HG02981 (cell line): Measurements from ENCODE around the gene LTBP4.
"Not testable (repeated sequence)": the region's sequence is repeated elsewhere in the genome, so short reads cannot be mapped to it uniquely, and the experiment has no call there.

ENCODE experiments used
- ATAC-seq: cut with Tn5 transposase; IDR thresholded peaks from one replicate; pipeline ENCODE4 v1.9.1; 2021; ENCODE audit warnings: mild to moderate bottlenecking, moderate library complexity; ENCODE audit not compliant: unreplicated experiment

The LTBP4 gene

DNA sequence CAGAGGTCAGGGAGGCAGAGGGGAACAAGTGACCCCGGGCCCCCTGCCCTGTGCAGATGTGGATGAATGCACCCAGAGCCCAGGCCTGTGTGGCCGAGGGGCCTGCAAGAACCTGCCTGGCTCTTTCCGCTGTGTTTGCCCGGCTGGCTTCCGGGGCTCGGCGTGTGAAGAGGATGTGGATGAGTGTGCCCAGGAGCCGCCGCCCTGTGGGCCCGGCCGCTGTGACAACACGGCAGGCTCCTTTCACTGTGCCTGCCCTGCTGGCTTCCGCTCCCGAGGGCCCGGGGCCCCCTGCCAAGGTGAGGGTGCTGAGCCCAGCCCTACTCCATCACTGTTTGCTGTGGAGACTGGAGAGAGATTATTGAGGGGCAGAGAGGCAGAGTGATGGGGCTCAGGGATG is 9.9 kb downstream of the LTBP4 start:
- ATAC-seq, result no peak

DNA sequence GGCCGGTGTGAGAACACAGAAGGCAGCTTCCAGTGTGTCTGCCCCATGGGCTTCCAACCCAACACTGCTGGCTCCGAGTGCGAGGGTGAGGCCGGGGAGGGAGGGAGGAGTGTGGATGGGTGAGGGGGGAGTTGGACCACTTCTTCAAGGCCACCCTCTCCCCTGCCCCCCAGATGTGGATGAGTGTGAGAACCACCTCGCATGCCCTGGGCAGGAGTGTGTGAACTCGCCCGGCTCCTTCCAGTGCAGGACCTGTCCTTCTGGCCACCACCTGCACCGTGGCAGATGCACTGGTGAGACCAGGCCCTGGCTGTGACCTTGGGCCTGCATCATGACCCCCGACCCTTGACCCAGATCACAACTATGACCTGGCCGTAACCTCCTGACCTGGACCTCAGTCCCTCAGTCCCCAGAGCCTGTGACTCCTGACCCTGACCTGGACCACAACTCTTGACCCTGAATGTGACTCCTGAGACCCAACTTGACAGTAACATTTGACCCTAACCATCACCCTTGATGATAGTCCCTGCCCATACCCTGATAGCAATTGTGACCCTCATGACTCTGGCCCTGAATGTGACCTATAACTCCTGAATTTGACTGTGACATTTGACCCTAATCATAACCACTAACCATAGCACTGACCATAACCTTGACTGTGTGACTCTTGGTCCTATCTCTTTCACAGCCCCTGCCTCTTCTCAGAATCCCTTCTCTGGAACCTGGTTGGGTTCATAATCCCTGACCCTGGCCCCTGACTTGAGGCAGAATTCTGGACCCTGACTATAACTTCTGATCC is 10.9 kb downstream of the LTBP4 start:
- ATAC-seq, result no peak

DNA sequence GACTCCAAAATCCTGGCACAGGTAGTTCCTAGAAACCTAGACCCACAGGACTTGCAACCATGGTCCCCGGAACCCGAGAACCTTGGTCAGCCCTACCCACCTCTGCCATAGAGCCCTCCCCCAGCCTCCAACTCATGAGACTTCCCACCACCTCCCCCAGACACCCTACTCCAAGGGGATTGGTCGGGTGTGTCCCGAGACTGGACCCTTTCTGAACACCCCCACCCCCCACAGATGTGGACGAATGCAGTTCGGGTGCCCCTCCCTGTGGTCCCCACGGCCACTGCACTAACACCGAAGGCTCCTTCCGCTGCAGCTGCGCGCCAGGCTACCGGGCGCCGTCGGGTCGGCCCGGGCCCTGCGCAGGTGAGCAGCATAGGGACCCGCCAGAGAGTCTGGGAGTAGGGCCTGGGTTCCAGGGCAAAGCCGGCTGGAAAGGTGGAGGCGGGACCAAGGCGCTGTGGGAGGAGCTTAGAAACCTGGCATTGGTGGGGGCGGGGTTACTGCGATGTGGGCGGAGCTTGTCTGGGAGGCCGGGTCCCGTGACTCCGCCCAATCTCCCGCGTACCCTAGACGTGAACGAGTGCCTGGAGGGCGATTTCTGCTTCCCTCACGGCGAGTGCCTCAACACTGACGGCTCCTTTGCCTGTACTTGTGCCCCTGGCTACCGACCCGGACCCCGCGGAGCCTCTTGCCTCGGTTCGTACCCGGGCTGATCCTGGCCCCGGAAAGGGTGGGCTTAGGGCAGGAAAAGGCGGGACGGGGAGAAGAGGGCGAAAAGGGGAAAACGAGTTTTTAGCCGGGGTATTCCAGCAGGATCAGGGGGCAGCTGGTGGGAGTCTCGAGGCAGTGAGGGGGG is 11.9 kb downstream of the LTBP4 start:
- no peak for ATAC-seq

DNA sequence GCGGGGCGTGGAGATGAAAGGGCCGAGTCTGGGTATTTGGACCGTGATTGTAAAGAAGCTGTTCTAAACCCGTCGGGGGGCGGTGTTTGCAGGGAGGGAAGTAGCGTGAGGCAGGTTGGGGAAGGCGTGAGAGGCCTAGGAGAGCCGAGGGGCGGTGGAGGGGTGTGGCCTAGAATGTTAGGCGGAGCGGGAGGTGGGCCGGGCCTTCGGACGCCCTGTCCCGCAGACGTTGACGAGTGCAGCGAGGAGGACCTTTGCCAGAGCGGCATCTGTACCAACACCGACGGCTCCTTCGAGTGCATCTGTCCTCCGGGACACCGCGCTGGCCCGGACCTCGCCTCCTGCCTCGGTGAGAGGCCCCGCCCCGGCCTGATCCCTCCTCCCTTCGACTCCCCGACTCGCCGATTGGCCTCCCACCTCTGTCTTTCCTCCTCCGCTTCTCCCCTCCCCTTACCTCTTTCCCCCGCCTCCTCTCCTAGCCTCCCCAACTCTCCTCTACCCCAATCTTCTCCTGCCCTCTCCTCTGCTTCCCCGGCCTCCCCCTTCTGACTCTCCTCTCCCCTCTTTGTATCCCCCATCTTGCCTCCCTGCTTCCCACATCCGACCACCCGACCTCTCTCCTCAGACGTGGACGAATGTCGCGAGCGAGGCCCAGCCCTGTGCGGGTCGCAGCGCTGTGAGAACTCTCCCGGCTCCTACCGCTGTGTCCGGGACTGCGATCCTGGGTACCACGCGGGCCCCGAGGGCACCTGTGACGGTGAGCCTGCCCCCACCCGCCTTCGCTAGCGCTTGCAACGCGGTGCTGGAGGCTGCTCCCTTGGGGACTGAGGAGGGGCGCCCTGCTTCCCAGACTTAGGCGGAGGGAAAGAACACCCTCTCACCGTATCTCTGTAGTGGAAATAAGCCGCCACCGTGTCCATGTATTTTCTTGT is 12.8 kb downstream of the LTBP4 start:
- peak; percentile 43 for ATAC-seq

DNA sequence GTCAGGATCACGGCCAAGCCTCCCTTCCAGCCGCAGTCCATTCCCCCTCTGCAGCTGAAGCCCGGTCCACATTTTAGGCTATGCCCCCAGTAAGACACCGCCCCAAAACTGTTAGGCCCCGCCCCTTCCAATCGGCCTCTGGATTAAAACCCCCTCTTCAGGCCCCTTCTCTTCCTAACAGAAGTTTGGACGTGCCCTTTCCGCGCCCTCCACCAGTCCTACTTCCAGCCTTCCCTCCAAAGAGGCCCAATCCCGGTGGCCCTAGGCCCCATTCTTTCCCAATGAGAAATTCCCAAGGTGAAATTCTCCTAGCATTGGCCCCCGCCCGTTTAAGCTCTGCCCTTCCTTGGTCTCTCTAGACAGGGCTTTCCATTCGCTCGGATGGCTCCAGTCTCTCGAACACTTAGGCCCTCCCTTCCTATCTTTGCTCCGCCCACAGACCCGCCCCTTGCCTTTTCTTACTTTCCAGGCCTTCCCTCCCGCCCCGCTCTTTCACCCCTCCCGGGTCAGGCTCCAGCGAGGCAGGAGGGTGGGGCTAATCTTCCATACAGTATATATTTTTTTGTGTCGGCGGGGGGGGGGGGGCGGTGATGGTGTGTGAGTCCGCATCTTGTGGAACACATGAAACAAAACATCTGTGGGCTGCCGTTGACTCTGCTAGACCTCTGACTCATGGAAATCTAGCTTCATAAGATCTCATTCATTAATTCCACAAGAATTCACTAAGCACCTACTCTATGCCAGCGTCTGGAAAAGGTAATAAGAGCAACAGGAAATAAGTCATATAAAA is 13.6 kb downstream of the LTBP4 start:
- no peak for ATAC-seq

DNA sequence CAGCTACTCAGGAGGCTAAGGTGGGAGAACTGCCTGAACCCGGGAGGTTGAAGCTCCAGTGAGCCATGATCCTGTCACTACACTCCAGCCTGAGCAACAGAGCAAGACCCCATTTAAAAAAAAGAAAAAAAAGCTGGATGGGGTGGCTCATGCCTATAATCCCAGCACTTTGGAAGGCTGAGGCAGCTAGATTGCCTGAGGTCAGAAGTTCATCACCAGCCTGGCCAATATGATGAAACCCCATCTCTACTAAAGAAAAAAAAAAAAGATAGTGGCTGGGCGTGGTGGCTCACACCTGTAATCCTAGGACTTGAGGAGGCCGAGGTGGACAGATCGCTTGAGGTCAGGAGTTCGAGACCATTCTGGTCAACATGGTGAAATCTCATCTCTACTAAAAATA is 15.0 kb downstream of the LTBP4 start:
- ATAC-seq, result no peak

DNA sequence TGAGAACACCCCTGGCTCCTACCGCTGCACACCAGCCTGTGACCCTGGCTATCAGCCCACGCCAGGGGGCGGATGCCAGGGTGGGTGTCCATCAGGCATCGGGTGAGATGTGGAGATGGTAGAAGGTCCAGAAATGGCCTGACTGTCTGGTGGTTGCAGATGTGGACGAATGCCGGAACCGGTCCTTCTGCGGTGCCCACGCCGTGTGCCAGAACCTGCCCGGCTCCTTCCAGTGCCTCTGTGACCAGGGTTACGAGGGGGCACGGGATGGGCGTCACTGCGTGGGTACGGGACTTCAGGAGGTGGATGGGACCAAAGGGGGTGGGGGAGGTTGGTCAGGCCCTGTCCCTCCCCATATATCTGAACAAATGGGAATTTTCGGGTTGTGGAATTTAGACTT is 15.8 kb downstream of the LTBP4 start:
- no peak for ATAC-seq

DNA sequence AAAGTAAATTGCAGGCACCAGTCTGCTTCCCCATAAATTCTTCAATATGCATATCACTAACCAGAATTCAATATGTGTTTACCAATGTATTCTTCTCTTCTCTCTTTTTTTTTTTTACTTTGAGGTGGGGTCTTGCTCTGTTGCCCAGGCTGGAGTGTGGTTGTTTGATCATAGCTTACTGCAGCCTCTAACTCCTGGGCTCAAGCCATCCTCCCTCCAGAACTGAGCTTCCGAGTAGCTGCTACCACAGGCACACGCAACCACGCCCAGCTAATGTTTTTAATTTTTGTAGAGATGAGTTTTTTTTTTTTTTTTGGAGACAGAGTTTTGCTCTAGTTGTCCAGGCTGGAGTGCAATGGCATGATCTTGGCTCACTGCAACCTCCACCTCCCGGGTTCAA is 16.8 kb downstream of the LTBP4 start:
- no peak for ATAC-seq

DNA sequence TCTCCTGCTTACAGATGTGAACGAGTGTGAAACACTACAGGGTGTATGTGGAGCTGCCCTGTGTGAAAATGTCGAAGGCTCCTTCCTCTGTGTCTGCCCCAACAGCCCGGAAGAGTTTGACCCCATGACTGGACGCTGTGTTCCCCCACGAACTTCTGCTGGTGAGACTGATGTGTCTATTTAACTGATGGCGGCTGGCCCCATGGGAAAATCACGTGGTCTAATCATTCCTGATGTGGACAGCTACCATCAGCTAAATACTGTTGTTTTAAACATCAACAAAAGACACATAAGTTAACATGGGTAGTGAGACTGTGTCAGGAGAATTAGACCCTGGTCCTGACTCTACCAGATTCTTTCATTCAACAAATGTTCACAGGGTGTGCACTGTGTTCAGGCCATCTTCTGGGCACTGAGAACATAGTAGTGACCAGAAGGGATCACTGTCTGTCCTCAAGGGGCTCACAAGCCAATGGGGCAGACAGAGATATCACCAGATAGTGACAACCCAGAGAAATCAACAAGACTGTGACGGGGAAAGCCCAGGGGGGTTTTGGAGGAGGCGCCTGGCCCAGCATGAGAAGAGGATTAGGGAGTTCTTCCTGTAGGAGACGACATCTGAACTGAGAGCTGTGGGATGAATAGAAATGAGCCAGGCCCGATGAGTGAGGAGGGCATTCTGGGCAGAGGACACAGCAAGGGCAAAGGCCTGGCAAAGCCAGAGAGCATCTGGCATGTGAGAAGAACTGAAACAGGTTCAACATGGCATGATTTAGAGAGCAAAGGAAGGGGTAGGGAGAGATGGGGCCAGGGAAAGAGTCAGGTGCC is 18.4 kb downstream of the LTBP4 start:
- no peak for ATAC-seq

DNA sequence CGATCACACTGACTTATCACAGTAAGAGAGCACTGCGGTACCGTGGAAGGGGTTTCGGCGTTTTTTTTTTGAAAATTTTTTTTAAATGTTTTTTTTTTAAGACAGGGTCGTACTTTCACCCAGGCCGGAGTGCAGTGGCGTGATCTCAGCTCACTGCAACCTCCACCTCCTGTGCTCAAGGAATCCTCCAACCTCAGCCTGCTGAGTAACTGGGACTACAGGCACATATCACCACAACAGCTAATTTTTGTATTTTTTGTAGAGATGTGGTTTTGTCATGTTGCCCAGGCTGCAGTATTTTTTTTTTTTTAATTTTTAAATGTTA is 19.0 kb downstream of the LTBP4 start:
- ATAC-seq, result no peak

DNA sequence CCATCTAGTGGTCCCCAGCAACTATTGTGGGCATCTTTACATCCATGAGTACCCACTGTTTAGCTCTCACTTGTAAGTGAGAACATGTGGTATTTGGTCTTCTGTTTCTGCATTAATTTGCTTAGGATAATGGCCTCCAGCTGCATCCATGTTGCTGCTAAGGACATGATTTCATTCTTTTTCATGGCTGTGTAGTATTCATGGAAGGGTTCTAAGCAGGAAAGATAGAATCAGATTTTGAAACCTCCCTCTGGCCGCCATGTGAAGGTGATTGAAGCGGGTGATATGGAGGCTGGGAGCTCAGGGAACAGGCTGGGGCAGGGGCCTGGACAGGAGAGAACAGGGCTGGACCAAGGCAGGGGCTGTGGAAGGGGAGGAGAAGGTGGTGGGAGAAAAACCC is 20.1 kb downstream of the LTBP4 start:
- no peak for ATAC-seq

DNA sequence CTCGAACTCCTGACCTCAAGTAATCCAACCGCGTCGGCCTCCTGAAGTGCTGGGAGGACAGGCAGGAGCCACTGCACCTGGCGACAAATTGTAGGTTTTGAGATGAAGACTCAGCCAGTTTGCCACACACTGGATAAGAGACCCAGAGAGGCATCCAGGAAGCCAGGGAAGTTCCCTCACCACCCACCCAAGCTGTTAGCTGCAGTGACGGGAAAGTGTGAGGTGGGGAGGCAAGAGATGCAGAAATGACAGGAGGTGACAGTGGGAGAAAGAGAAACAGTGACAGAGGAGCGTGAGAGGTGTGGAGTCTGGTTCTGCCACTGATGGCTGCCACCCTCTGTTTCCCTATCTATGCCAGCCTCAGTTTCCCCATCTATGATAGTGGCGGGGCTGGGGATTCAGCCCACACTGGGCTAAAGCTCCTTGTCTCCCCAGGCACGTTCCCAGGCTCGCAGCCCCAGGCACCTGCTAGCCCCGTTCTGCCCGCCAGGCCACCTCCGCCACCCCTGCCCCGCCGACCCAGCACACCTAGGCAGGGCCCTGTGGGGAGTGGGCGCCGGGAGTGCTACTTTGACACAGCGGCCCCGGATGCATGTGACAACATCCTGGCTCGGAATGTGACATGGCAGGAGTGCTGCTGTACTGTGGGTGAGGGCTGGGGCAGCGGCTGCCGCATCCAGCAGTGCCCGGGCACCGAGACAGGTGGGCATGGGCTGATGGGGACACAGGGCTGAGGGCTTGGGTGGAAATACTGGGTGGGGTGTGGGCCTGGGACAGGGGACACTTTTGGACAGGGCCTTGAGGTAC is 21.0 kb downstream of the LTBP4 start:
- ATAC-seq, result no peak

DNA sequence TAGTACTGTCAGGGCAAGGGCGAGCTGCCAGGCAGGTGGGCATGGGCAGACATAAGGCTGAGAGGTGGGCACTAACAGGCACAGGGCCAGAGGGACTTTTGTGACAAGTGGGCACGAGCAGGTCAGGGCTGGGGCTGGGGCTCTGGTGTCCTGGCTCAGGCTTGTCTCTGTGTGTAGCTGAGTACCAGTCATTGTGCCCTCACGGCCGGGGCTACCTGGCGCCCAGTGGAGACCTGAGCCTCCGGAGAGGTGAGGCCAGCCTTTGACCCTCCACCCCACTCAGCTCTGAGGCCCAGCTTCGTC is 21.6 kb downstream of the LTBP4 start:
- ATAC-seq, result no peak

DNA sequence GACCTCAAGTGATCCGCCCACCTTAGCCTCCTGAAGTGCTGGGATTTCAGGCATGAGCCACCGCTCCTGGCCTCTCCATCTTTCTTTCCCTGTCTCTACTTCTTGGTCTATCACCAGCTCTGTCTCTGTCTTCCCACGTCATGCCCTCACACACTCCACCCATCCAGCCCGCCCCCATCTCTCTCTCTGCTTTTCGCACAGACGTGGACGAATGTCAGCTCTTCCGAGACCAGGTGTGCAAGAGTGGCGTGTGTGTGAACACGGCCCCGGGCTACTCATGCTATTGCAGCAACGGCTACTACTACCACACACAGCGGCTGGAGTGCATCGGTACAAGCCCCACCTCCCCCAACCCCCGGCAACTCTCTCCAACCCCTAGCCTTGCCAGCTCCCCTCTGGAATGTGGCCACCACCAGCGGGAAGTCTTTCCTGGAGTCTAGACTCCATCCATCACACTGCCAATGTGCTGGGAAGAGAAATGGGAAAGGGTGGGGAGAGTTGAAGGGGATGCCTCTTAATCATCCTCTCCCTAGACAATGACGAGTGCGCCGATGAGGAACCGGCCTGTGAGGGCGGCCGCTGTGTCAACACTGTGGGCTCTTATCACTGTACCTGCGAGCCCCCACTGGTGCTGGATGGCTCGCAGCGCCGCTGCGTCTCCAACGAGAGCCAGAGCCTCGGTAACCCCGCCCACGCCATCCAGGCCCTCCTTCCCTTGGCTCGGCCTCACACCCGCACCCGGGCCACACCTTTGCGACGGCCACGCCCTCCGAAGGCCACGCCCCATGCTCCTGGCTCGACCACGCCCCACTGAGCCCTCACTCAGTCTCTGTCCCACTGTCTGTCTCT is 22.5 kb downstream of the LTBP4 start:
- no peak for ATAC-seq

DNA sequence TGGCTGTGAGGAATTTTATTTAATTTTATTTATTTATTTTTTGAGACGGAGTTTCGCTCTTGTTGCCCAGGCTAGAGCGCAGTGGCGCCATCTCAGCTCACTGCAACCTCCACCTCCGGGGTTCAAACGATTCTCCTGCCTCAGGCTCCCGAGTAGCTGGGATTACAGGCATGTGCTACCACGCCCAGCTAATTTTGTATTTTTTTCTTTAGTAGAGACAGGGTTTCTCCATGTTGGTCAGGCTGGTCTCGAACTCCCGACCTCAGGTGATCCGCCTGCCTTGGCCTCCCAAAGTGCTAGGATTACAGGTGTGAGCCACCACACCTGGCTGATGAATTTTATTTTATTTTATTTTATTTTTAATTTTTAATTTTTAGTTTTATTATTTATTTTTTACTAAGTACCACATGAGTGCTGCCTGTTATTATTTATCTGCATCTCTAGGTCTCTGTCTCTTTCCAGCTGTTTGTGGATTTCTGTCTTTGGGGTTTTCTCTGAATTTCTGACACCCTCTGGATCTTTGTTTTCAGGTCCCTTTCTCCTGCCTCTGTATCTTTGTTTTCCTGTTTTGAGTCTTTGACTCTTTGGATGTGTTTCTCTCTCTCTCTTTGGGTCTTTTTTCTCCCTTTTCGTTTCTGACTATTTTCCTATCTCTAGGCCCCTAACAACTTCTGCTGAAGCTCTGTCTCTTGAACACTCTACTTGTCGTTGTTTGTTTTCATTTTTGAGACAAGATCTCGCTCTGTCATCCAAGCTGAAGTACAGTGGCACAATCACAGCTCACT is 23.4 kb downstream of the LTBP4 start:
- ATAC-seq, result not testable (repeated sequence)

DNA sequence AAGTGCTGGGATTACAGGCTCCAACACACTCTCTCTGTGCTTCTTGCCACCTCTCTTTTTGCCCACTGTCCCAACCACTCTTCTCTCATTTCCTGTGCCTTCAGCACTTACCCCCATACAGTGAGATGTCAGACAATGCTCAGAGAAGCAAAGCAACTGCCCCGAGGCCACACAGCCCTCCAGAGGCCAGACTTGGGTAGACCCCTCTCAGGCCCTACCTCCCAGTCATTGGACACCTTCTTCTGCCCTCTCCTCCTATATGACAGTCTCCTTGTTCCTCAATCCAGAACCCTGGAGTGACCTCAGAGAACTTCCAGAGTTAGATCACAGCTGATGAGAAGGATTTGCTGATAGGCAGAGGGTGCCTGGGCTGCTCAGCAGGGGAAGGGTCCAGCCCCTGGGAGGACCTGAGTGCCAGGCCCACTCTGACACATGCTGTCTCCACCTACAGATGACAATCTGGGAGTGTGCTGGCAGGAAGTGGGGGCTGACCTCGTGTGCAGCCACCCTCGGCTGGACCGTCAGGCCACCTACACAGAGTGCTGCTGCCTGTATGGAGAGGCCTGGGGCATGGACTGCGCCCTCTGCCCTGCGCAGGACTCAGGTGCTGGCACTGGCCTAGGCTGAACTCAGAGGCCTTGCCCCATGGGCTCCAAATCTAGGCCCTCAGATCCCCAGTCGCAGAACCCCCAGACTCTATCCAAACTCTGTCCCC is 24.4 kb downstream of the LTBP4 start:
- ATAC-seq, result no peak

DNA sequence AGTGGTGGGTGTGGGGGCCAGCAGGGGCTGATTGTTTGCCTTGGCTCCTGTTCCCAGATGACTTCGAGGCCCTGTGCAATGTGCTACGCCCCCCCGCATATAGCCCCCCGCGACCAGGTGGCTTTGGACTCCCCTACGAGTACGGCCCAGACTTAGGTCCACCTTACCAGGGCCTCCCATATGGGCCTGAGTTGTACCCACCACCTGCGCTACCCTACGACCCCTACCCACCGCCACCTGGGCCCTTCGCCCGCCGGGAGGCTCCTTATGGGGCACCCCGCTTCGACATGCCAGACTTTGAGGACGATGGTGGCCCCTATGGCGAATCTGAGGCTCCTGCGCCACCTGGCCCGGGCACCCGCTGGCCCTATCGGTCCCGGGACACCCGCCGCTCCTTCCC is 25.7 kb downstream of the LTBP4 start:
- ATAC-seq, result no peak
